ENCODE data around the gene PYROXD2. TPM values are rescaled to one million over a fixed set of nuclear protein-coding genes. Genes with fewer than 3 reads are reported as not detected.

The PYROXD2 gene
- total RNA-seq, 2 experiments from 2014 or later = 8.5 to 9.8 TPM

GRCh38 chr10:98340261-98340939 is 74.6 kb downstream of the PYROXD2 start:
- peaks cover 15% of the 10 kb centered on the region for H3K4me1 ChIP-seq (ENCODE audit: insufficient read depth, low read length)
- no peak for TF ChIP-seq CTCF (IDR thresholded peaks at IDR 0.05)
- CTCF ChIA-PET = no interaction called here
- H3K4me3 Mint-ChIP-seq = no peak overlapping the region
- ATAC-seq (ENCODE audit: poor library complexity) (no peak), DNase-seq (no peak)
- H3K27ac ChIP-seq (ENCODE audit: low read depth in 1 of 2, low read length in 2 of 2) = no peak overlapping the region
- no peaks in the 10 kb centered on the region for H3K36me3 Mint-ChIP-seq (ENCODE audit: low read depth)
- H3K27me3 Mint-ChIP-seq = peaks cover 56% of the 10 kb centered on the region
- H3K36me3 ChIP-seq (ENCODE audit: insufficient read depth, low read length) = no peaks in the 10 kb centered on the region
- H3K9me3 Mint-ChIP-seq = no peaks in the 10 kb centered on the region
- no peaks in the 10 kb centered on the region for H3K4me1 Mint-ChIP-seq (ENCODE audit: low read depth)
- H3K4me3 ChIP-seq (ENCODE audit: low read length) = no peak overlapping the region
- POLR2A ChIA-PET = no interaction called here
- H3K27me3 ChIP-seq (ENCODE audit: control insufficient read depth in 1 of 2, insufficient read depth in 2 of 2, low read length in 2 of 2) = peaks cover 0 to 16% of the 10 kb centered on the region in 2 experiments
- intact Hi-C loops (cut with DNase I, micrococcal nuclease) = no loop called here
- no peak overlapping the region for H3K27ac Mint-ChIP-seq
- H3K9me3 ChIP-seq (ENCODE audit: control insufficient read depth in 1 of 2, insufficient read depth in 1 of 2, low read length in 2 of 2) = no peaks in the 10 kb centered on the region

- Mint-ChIP-seq H3K4me3 (no peak overlapping the region), H3K27me3 (peaks cover 52% of the 10 kb centered on the region), H3K9me3 (no peaks in the 10 kb centered on the region), H3K4me1 (ENCODE audit: low read depth) (no peaks in the 10 kb centered on the region), H3K36me3 (ENCODE audit: low read depth) (no peaks in the 10 kb centered on the region), H3K27ac (no peak overlapping the region)
- CTCF ChIA-PET = no interaction called here
- Histone ChIP-seq H3K27ac (ENCODE audit: low read depth in 1 of 2, low read length in 2 of 2) (no peak overlapping the region), H3K36me3 (ENCODE audit: insufficient read depth, low read length) (no peaks in the 10 kb centered on the region), H3K4me1 (ENCODE audit: insufficient read depth, low read length) (peaks cover 15% of the 10 kb centered on the region), H3K4me3 (ENCODE audit: low read length) (no peak overlapping the region), H3K27me3 (ENCODE audit: control insufficient read depth in 1 of 2, insufficient read depth in 2 of 2, low read length in 2 of 2) (peaks cover 0 to 15% of the 10 kb centered on the region in 2 experiments), H3K9me3 (ENCODE audit: control insufficient read depth in 1 of 2, insufficient read depth in 1 of 2, low read length in 2 of 2) (no peaks in the 10 kb centered on the region)
- POLR2A ChIA-PET = no interaction called here
- intact Hi-C loops (cut with DNase I, micrococcal nuclease) = no loop called here
- no peak for TF ChIP-seq CTCF (IDR thresholded peaks at IDR 0.05)
- ATAC-seq (ENCODE audit: poor library complexity) = no peak
- peak in 3 of 14 experiments; percentile 25 to 76 (median 40) for DNase-seq
Measured at GRCh38 chr10:98339799-98340198, 75.2 kb downstream of the PYROXD2 start.

GRCh38 chr10:98338896-98339295 is 76.1 kb downstream of the PYROXD2 start:
- no peak overlapping the region for H3K27ac Mint-ChIP-seq

More at GRCh38 chr10:98338896-98339295, 76.1 kb downstream of the PYROXD2 start:
- Histone ChIP-seq H3K27me3 (ENCODE audit: control insufficient read depth in 1 of 2, insufficient read depth in 2 of 2, low read length in 2 of 2) (peaks cover 0 to 9% of the 10 kb centered on the region in 2 experiments), H3K4me3 (ENCODE audit: low read length) (no peak overlapping the region), H3K4me1 (ENCODE audit: insufficient read depth, low read length) (peaks cover 15% of the 10 kb centered on the region), H3K27ac (ENCODE audit: low read depth in 1 of 2, low read length in 2 of 2) (no peak overlapping the region), H3K36me3 (ENCODE audit: insufficient read depth, low read length) (no peaks in the 10 kb centered on the region), H3K9me3 (ENCODE audit: control insufficient read depth in 1 of 2, insufficient read depth in 1 of 2, low read length in 2 of 2) (no peaks in the 10 kb centered on the region)
- intact Hi-C loops (cut with DNase I, micrococcal nuclease) = no loop called here
- peaks cover 44% of the 10 kb centered on the region for H3K27me3 Mint-ChIP-seq
- H3K4me3 Mint-ChIP-seq = no peak overlapping the region
- H3K36me3 Mint-ChIP-seq (ENCODE audit: low read depth) = no peaks in the 10 kb centered on the region
- TF ChIP-seq CTCF (IDR thresholded peaks at IDR 0.05) = no peak
- DNase-seq (no peak), ATAC-seq (ENCODE audit: poor library complexity) (no peak)
- ChIA-PET POLR2A (no interaction called here), CTCF (no interaction called here)
- no peaks in the 10 kb centered on the region for H3K9me3 Mint-ChIP-seq
- no peaks in the 10 kb centered on the region for H3K4me1 Mint-ChIP-seq (ENCODE audit: low read depth)
